Vagina (tissue), 2 donors: Measurements from ENCODE around the gene INPP5F. TPM values are rescaled to one million over a fixed set of nuclear protein-coding genes. Genes with fewer than 3 reads are reported as not detected.

Experiments
- DNase-seq, 2 donors: peaks; one replicate each; pipeline ENCODE4 v3.0.0-alpha.2; 2017; ENCODE audit errors: extremely low spot score in 2 of 2
- H3K27ac ChIP-seq: fragments of 200-600 bp; sonication (generic); one replicate; pipeline ENCODE4 v1.5.1; 2019
- H3K27me3 ChIP-seq: fragments of 200-600 bp; sonication (generic); one replicate; pipeline ENCODE4 v1.5.1; 2019
- H3K36me3 ChIP-seq, 2 donors: fragments of 200-600 bp; sonication (generic); one replicate each; pipeline ENCODE4 v1.5.1; 2017 to 2019
- H3K4me1 ChIP-seq: fragments of 200-600 bp; sonication (generic); one replicate; pipeline ENCODE4 v1.5.1; 2019
- H3K4me3 ChIP-seq, 2 donors: fragments of 200-600 bp; sonication (generic); 1 replicate in 1 of 2; 2 replicates in 1 of 2; pipeline ENCODE4 v1.5.1; 2016 to 2019
- H3K9me3 ChIP-seq: fragments of 200-600 bp; sonication (generic); one replicate; pipeline ENCODE4 v1.5.1; 2019
- CTCF ChIP-seq, 3 experiments: fragments of 450-650 bp in 2 of 3; fragments of 200-600 bp in 1 of 3; sonication (generic) in 1 of 3; IDR thresholded peaks; one replicate each; pipeline ENCODE4 v1.5.1; 2017 to 2019; ENCODE audit warnings: antibody characterized with exemption in 3 of 3, mild to moderate bottlenecking in 2 of 3, moderate library complexity in 2 of 3
- POLR2A ChIP-seq, 2 donors: fragments of 450-650 bp; IDR thresholded peaks; one replicate each; pipeline ENCODE4 v1.6.1; 2017; ENCODE audit warnings: antibody characterized with exemption in 2 of 2, mild to moderate bottlenecking in 2 of 2, moderate library complexity in 2 of 2
- POLR2AphosphoS5 ChIP-seq, 2 donors: sonication (generic); formaldehyde crosslinking; IDR thresholded peaks; one replicate each; pipeline ENCODE4 v1.9.0; 2017; ENCODE audit warnings: antibody characterized with exemption in 2 of 2, mild to moderate bottlenecking in 2 of 2, low read depth in 1 of 2; ENCODE audit not compliant: insufficient read depth in 1 of 2
- intact Hi-C: fragments of 100-400 bp; cut with DNase I; formaldehyde crosslinking; loops from one replicate; pipeline ENCODE4 v1.15.1; 2023
- total RNA-seq: library from RNA; depleted of rRNA; stranded (reverse); fragments of >200 nt; gene quantifications from one replicate; pipeline ENCODE4 v1.2.3, GENCODE V29; 2016

Gene INPP5F
- total RNA-seq, 1 donor from 2014 or later = 18.4 TPM

- H3K9me3 ChIP-seq = no peaks in the 10 kb centered on the region
- intact Hi-C loops = no loop called here
- peaks cover 0 to 66% of the 10 kb centered on the region in 2 donors for H3K36me3 ChIP-seq
- H3K4me1 ChIP-seq = no peaks in the 10 kb centered on the region
- DNase-seq = no peak
- H3K27me3 ChIP-seq = no peaks in the 10 kb centered on the region
- no peak for TF ChIP-seq POLR2A (IDR thresholded peaks at IDR 0.05)
- no peak for TF ChIP-seq CTCF (IDR thresholded peaks at IDR 0.05)
- no peak for TF ChIP-seq POLR2AphosphoS5 (IDR thresholded peaks at IDR 0.05; ENCODE audit: insufficient read depth in 1 of 2, low read depth in 1 of 2)
- no peak overlapping the region for H3K27ac ChIP-seq
- no peak overlapping the region for H3K4me3 ChIP-seq
These were observed 101.6 kb downstream of the INPP5F start for GRCh38 chr10:119827430-119827829.

- TF ChIP-seq POLR2A (IDR thresholded peaks at IDR 0.05) (no peak), POLR2AphosphoS5 (IDR thresholded peaks at IDR 0.05; ENCODE audit: insufficient read depth in 1 of 2, low read depth in 1 of 2) (no peak), CTCF (IDR thresholded peaks at IDR 0.05) (no peak)
- H3K9me3 ChIP-seq = no peaks in the 10 kb centered on the region
- no peaks in the 10 kb centered on the region for H3K27me3 ChIP-seq
- DNase-seq = no peak
- no peaks in the 10 kb centered on the region for H3K4me1 ChIP-seq
- no peak overlapping the region for H3K27ac ChIP-seq
- H3K4me3 ChIP-seq = no peak overlapping the region
- intact Hi-C loops = no loop called here
- peaks cover 0 to 52% of the 10 kb centered on the region in 2 donors for H3K36me3 ChIP-seq
These were observed 103.6 kb downstream of the INPP5F start for GRCh38 chr10:119829429-119829828.

GRCh38 chr10:119830851-119831250 is 105.0 kb downstream of the INPP5F start:
- DNase-seq = no peak
- H3K4me3 ChIP-seq = no peak overlapping the region
- peaks cover 0 to 63% of the 10 kb centered on the region in 2 donors for H3K36me3 ChIP-seq
- H3K27me3 ChIP-seq = no peaks in the 10 kb centered on the region
- no peaks in the 10 kb centered on the region for H3K9me3 ChIP-seq
- no peaks in the 10 kb centered on the region for H3K4me1 ChIP-seq
- H3K27ac ChIP-seq = no peak overlapping the region
- intact Hi-C loops = no loop called here
- TF ChIP-seq POLR2A (IDR thresholded peaks at IDR 0.05) = no peak
- no peak for TF ChIP-seq CTCF (IDR thresholded peaks at IDR 0.05)
- no peak for TF ChIP-seq POLR2AphosphoS5 (IDR thresholded peaks at IDR 0.05; ENCODE audit: insufficient read depth in 1 of 2, low read depth in 1 of 2)

- Histone ChIP-seq H3K4me1 (no peaks in the 10 kb centered on the region), H3K27ac (no peak overlapping the region), H3K4me3 (no peak overlapping the region), H3K36me3 (peaks cover 0 to 67% of the 10 kb centered on the region in 2 donors), H3K27me3 (no peaks in the 10 kb centered on the region), H3K9me3 (no peaks in the 10 kb centered on the region)
- intact Hi-C loops = no loop called here
- TF ChIP-seq POLR2AphosphoS5 (IDR thresholded peaks at IDR 0.05; ENCODE audit: insufficient read depth in 1 of 2, low read depth in 1 of 2) = no peak
- DNase-seq = no peak
These were observed 105.8 kb downstream of the INPP5F start for GRCh38 chr10:119831656-119832055.

- no peak for DNase-seq
- TF ChIP-seq CTCF (IDR thresholded peaks at IDR 0.05) = no peak
- TF ChIP-seq POLR2AphosphoS5 (IDR thresholded peaks at IDR 0.05; ENCODE audit: insufficient read depth in 1 of 2, low read depth in 1 of 2) = no peak
- TF ChIP-seq POLR2A (IDR thresholded peaks at IDR 0.05) = no peak
- no peaks in the 10 kb centered on the region for H3K4me1 ChIP-seq
- H3K9me3 ChIP-seq = no peaks in the 10 kb centered on the region
- H3K4me3 ChIP-seq = no peak overlapping the region
- peaks cover 0 to 69% of the 10 kb centered on the region in 2 donors for H3K36me3 ChIP-seq
- no peaks in the 10 kb centered on the region for H3K27me3 ChIP-seq
- no peak overlapping the region for H3K27ac ChIP-seq
- intact Hi-C loops = no loop called here
These were observed 107.1 kb downstream of the INPP5F start for GRCh38 chr10:119832951-119833350.
